K562 (cell line): ENCODE results near the gene CHD1L. TPM values are rescaled to one million over a fixed set of nuclear protein-coding genes. Genes with fewer than 3 reads are reported as not detected.

Experiments
- CC2D1A ChIP-seq: fragments of 450-650 bp; IDR thresholded peaks from 2 replicates; pipeline ENCODE4 v1.6.1; 2017; ENCODE audit warnings: mild to moderate bottlenecking
- CEBPG ChIP-seq, 3 experiments: fragments of 200-800 bp in 1 of 3; sonication (Bioruptor generic) in 1 of 3; sonication (generic) in 1 of 3; formaldehyde crosslinking in 1 of 3; IDR thresholded peaks in 2 of 3; conservative IDR thresholded peaks in 1 of 3; 2 replicates each; pipeline versions ENCODE4 v1.6.1 to v1.8.0; 2016 to 2022; ENCODE audit warnings: missing compliant biosample characterization in 2 of 3, missing genetic modification characterization in 2 of 3, mild to moderate bottlenecking in 1 of 3, missing genetic modification reagents in 1 of 3
- EP400 ChIP-seq: fragments of 450-650 bp; IDR thresholded peaks from 2 replicates; pipeline ENCODE4 v1.6.1; 2017; ENCODE audit warnings: antibody characterized with exemption, mild to moderate bottlenecking, moderate library complexity
- FOSL1 ChIP-seq: fragments of 200-800 bp; sonication (Bioruptor generic); conservative IDR thresholded peaks from 2 replicates; pipeline ENCODE4 v1.6.1; 2016; ENCODE audit warnings: missing genetic modification characterization, missing compliant biosample characterization
- FOXJ2 ChIP-seq: fragments of 200-800 bp; sonication (Bioruptor generic); IDR thresholded peaks from 2 replicates; pipeline ENCODE4 v1.6.1; 2016; ENCODE audit warnings: missing genetic modification characterization, missing compliant biosample characterization
- GTF2F1 ChIP-seq: IDR thresholded peaks from 2 replicates; pipeline ENCODE4 v1.6.1; 2011; ENCODE audit warnings: low read depth, low read length, improper control_type of control experiment
- JUND ChIP-seq, 2 experiments: IDR thresholded peaks; 2 replicates in 1 of 2; 3 replicates in 1 of 2; pipeline ENCODE4 v1.6.1; 2011; ENCODE audit warnings: borderline replicate concordance in 2 of 2, low read depth in 2 of 2, low read length in 2 of 2, improper control_type of control experiment in 1 of 2, missing biosample characterization in 1 of 2, missing genetic modification characterization in 1 of 2, missing genetic modification reagents in 1 of 2
- KLF13 ChIP-seq: fragments of 450-650 bp; IDR thresholded peaks from 2 replicates; pipeline ENCODE4 v1.6.1; 2016; ENCODE audit warnings: missing genetic modification characterization, low read depth, mild to moderate bottlenecking, missing compliant biosample characterization, moderate library complexity, borderline replicate concordance
- NFE2 ChIP-seq: IDR thresholded peaks from 2 replicates; pipeline ENCODE4 v1.6.1; 2014; ENCODE audit warnings: antibody characterized with exemption, low read depth
- RAD21 ChIP-seq, 2 experiments: fragments of 250-450 bp in 1 of 2; fragments of 450-650 bp in 1 of 2; sonication (Bioruptor Pico) in 1 of 2; formaldehyde crosslinking in 1 of 2; IDR thresholded peaks in 1 of 2; conservative IDR thresholded peaks in 1 of 2; 2 replicates each; pipeline versions ENCODE4 v1.4.0 to v1.8.0; 2020 to 2022; ENCODE audit warnings: mild to moderate bottlenecking in 2 of 2, moderate library complexity in 1 of 2
- SMC3 ChIP-seq: conservative IDR thresholded peaks from 2 replicates; pipeline ENCODE4 v1.6.1; 2011; ENCODE audit warnings: low read depth, low read length, improper control_type of control experiment; ENCODE audit not compliant: insufficient read depth
- TCF7L2 ChIP-seq: fragments of 150-350 bp; IDR thresholded peaks from 2 replicates; pipeline ENCODE4 v1.6.1; 2016; ENCODE audit warnings: low read depth, mild to moderate bottlenecking, low read length, moderate library complexity
- TOE1 ChIP-seq, 2 experiments: fragments of 450-650 bp in 1 of 2; sonication (generic) in 1 of 2; formaldehyde crosslinking in 1 of 2; IDR thresholded peaks; 2 replicates each; pipeline versions ENCODE4 v1.7.1 to v1.8.0; 2016 to 2022; ENCODE audit warnings: borderline replicate concordance in 2 of 2, mild to moderate bottlenecking in 2 of 2, antibody characterized with exemption in 1 of 2, inconsistent platforms in 1 of 2, low read depth in 1 of 2, missing genetic modification reagents in 1 of 2, moderate library complexity in 1 of 2
- ZNF780A ChIP-seq: fragments of 250-450 bp; sonication (Bioruptor Pico); IDR thresholded peaks from 2 replicates; pipeline ENCODE4 v1.5.0; 2021; ENCODE audit warnings: mild to moderate bottlenecking
- polyA plus RNA-seq, 8 experiments: library from polyadenylated mRNA; depleted of rRNA in 4 of 8; stranded (reverse) in 5 of 8; unstranded in 3 of 8; fragments of >200 nt; fragmentation: Nextera tagmentation in 2 of 8; fragmentation: Illumina TruSeq in 1 of 8; extraction: Ambion mirVana in 2 of 8; extraction: Trizol in 1 of 8; gene quantifications; 2 replicates each; pipeline versions ENCODE4 v1.2.1 to v1.2.3, GENCODE V29; 2011 to 2014; ENCODE audit warnings: inconsistent platforms in 1 of 8, missing spikeins in 1 of 8
- total RNA-seq, 7 experiments: library from RNA; depleted of rRNA in 6 of 7; stranded (reverse); fragments of >200 nt in 6 of 7; fragmentation: Illumina TruSeq in 2 of 7; extraction: Trizol in 2 of 7; gene quantifications; 2 replicates each; pipeline versions ENCODE4 v1.2.1 to v1.2.3, GENCODE V29; 2011 to 2021; ENCODE audit warnings: low replicate concordance in 1 of 7
- TF ChIP-seq, protein P1 (sequence below): sonication (generic); formaldehyde crosslinking; IDR thresholded peaks from 2 replicates; pipeline ENCODE4 v1.8.1; 2022; ENCODE audit warnings: missing genetic modification reagents
- TF ChIP-seq, protein P2 (sequence below): IDR thresholded peaks from 2 replicates; pipeline ENCODE4 v1.6.1; 2012; ENCODE audit warnings: low read depth, low read length, improper control_type of control experiment, borderline replicate concordance
- TF ChIP-seq, protein P3 (sequence below), 3 experiments: IDR thresholded peaks in 2 of 3; conservative IDR thresholded peaks in 1 of 3; 2 replicates each; pipeline ENCODE4 v1.5.1; 2011 to 2012; ENCODE audit warnings: low read length in 3 of 3, mild to moderate bottlenecking in 3 of 3, control low read depth in 2 of 3, improper control_type of control experiment in 1 of 3, inconsistent platforms in 1 of 3, low read depth in 1 of 3, mixed read lengths in 1 of 3, moderate library complexity in 1 of 3; ENCODE audit not compliant: insufficient read depth in 2 of 3

CHD1L gene
- total and polyA plus RNA-seq, 9 of the 15 experiments (the other 6 are each of a cell fraction or from before 2014, with no cell fraction given): 25.0 to 93.3 (median 59.1) TPM

DNA sequence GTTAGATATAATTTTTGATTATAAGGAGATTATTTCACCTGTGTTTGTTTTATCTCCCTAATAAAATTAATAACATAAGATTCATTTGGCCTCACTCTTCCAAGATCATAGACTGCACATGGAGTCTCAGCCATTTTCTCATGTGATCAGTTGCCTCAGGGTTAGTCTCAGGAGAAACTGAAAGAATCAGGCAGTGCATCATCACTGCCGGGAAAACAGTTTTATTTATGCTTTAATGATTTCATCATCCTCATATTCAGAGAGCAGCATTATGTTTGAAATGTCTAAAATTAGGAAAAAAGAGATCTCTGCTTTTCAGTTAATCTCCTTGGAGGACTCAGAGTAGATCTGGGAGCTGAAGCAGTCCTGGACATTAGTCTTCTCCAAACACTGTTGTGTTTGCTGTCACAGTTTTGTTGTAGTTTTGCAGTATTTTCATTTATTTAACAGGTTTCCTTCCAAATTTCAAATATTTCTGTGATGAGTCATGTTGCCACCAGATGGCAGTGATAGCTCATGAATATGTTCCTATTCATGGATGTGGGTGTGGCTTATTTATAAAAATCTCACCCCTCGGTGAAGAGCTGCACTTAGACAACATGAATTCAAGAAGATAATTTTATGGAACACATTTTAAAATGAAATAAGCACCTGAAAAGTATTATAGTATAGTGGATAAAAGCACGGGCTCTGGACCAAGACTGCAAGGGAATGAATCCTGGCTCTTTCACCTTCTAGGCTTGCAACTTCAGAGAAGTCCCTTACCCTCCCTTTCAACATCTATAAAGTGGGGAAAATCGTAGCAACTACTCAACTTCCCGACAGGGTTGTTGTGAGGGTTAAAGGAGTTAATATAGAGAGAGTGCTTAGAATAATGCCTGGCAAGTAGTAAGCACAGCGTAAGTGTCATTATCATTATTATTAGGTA lies 31.2 kb downstream of the CHD1L start (continued):
- TF ChIP-seq ZNF780A (CRISPR knock-in tag) (no peak), NFE2 (peak; percentile 14; the same call in 1 of the 2 replicates), TOE1 (IDR thresholded peaks at IDR 0.05; ENCODE audit: borderline replicate concordance) (no peak), TOE1 (CRISPR knock-in tag; IDR thresholded peaks at IDR 0.05; ENCODE audit: borderline replicate concordance, low read depth) (no peak), FOXJ2 (tag) (0 out of 2 replicates have a peak, but pooled peaks have one; percentile 23), GTF2F1 (no peak), SMC3 (peak; percentile 58; the same call in 1 of the 2 replicates), CC2D1A (0 out of 2 replicates have a peak, but pooled peaks have one; percentile 17), KLF13 (0 out of 2 replicates have a peak, but pooled peaks have one; percentile 23), JUND (IDR thresholded peaks at IDR 0.05; ENCODE audit: borderline replicate concordance, low read depth, low read length) (peak; percentile 63; the same call in 1 of the 2 replicates), JUND (tag; IDR thresholded peaks at IDR 0.05; ENCODE audit: borderline replicate concordance, low read depth, low read length) (peak; percentile 57; the same call in 2 of the 3 replicates), CEBPG (CRISPR knock-in tag; IDR thresholded peaks at IDR 0.05) (no peak), CEBPG (tag; conservative IDR thresholded peaks at IDR 0.05 in 1 of 2, IDR thresholded peaks at IDR 0.05 in 1 of 2) (peak; percentile 49 to 72; a peak in 3 of 4 replicates), FOSL1 (tag) (peak; percentile 59; the same call in 1 of the 2 replicates), EP400 (0 out of 2 replicates have a peak, but pooled peaks have one; percentile 19), RAD21 (CRISPR knock-in tag; conservative IDR thresholded peaks at IDR 0.05 in 1 of 2, IDR thresholded peaks at IDR 0.05 in 1 of 2) (peak; percentile 84 to 88), TCF7L2 (no peak)
- TF ChIP-seq, protein P1, sequence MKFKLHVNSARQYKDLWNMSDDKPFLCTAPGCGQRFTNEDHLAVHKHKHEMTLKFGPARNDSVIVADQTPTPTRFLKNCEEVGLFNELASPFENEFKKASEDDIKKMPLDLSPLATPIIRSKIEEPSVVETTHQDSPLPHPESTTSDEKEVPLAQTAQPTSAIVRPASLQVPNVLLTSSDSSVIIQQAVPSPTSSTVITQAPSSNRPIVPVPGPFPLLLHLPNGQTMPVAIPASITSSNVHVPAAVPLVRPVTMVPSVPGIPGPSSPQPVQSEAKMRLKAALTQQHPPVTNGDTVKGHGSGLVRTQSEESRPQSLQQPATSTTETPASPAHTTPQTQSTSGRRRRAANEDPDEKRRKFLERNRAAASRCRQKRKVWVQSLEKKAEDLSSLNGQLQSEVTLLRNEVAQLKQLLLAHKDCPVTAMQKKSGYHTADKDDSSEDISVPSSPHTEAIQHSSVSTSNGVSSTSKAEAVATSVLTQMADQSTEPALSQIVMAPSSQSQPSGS (CRISPR knock-in tag): no peak
- TF ChIP-seq, protein P2, sequence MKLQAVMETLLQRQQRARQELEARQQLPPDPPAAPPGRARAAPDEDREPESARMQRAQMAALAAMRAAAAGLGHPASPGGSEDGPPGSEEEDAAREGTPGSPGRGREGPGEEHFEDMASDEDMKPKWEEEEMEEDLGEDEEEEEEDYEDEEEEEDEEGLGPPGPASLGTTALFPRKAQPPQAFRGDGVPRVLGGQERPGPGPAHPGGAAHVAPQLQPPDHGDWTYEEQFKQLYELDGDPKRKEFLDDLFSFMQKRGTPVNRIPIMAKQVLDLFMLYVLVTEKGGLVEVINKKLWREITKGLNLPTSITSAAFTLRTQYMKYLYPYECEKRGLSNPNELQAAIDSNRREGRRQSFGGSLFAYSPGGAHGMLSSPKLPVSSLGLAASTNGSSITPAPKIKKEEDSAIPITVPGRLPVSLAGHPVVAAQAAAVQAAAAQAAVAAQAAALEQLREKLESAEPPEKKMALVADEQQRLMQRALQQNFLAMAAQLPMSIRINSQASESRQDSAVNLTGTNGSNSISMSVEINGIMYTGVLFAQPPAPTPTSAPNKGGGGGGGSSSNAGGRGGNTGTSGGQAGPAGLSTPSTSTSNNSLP: peak; percentile 24; the same call in 1 of the 2 replicates
- TF ChIP-seq, protein P3, sequence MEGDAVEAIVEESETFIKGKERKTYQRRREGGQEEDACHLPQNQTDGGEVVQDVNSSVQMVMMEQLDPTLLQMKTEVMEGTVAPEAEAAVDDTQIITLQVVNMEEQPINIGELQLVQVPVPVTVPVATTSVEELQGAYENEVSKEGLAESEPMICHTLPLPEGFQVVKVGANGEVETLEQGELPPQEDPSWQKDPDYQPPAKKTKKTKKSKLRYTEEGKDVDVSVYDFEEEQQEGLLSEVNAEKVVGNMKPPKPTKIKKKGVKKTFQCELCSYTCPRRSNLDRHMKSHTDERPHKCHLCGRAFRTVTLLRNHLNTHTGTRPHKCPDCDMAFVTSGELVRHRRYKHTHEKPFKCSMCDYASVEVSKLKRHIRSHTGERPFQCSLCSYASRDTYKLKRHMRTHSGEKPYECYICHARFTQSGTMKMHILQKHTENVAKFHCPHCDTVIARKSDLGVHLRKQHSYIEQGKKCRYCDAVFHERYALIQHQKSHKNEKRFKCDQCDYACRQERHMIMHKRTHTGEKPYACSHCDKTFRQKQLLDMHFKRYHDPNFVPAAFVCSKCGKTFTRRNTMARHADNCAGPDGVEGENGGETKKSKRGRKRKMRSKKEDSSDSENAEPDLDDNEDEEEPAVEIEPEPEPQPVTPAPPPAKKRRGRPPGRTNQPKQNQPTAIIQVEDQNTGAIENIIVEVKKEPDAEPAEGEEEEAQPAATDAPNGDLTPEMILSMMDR (IDR thresholded peaks at IDR 0.05 in 2 of 3, conservative IDR thresholded peaks at IDR 0.05 in 1 of 3; ENCODE audit: insufficient read depth in 2 of 3, low read depth in 1 of 3, low read length in 3 of 3): peak; percentile 49 to 76 (median 62); a peak in 5 of 6 replicates
- TF ChIP-seq, all 486 proteins: peak for 18
